GM19468 (cell line): ENCODE measurements around the gene QSOX1.
"Not testable (repeated sequence)": the region's sequence is repeated elsewhere in the genome, so short reads cannot be mapped to it uniquely, and the experiment has no call there.

Experiments
- ATAC-seq: cut with Tn5 transposase; IDR thresholded peaks from one replicate; pipeline ENCODE4 v1.9.1; 2021; ENCODE audit warnings: mild to moderate bottlenecking, moderate library complexity, moderate number of reproducible peaks; ENCODE audit not compliant: unreplicated experiment; ENCODE audit errors: extremely low read depth

QSOX1 gene

DNA sequence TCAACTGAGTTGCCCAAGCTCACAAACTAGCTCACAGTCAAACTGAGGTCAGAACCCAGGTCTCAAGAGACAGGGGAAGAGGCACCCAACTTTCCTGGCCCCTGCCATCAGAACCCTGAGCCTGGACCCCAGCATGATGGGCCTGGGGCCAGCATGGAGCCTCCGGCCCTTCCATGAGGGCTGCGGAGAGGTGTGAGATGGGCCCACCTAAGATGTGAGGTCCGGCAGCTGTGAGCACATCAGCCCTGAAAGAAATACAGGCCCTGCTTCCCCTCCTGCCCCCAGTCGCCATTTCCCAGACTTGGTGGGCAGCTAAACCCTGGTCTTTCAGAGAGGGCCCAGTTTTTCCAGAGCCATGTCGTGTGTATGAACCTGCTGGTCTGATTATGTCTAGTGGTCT lies 30.6 kb downstream of the QSOX1 start:
- no peak for ATAC-seq

DNA sequence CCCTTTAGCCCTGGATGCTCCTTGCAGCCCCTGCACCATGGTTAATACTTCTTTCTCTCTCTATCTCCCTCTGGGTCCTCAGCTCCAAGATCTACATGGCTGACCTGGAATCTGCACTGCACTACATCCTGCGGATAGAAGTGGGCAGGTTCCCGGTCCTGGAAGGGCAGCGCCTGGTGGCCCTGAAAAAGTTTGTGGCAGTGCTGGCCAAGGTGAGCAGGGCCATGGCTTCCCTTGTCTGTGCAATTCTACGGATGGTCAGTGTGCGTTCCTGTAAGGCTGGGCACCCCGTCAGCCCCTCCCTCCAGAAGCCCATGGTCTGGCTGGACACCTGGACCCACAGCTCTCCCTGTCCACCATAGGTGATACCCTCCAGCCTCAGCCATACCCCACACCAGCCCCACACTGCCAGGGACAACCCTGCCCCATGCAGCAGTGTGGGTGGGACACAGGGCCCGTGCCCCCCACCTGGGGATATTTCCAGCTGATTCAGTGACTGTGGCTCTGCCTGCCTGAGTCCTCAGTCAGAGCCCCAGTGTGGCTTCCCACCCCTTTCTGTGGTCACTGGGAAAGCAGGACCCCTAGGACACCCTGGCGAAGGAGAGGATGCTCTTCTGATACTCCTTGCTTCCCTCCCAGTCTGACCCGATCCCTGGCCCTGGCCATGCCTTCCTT lies 31.4 kb downstream of the QSOX1 start:
- no peak for ATAC-seq

DNA sequence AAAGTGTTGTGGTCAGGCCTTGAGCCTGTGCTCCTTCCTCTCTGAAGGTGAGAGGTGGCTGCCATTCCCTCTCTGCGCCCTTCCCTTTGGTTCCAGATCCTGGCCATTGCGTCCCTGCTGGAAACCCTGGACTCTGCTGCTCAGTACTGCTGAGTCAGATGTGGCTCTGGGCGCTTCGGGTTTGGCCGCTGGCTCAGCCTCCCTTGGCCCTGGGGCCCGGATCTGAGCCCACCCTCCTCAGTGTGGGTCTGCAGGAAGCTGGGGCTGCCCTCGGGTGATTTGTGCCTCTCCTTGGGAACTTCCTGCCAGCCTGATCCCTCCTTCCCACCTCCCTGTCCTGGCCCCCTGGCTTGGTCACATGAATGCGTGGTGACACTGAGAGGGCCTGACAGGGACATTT lies 32.2 kb downstream of the QSOX1 start:
- ATAC-seq, result no peak

DNA sequence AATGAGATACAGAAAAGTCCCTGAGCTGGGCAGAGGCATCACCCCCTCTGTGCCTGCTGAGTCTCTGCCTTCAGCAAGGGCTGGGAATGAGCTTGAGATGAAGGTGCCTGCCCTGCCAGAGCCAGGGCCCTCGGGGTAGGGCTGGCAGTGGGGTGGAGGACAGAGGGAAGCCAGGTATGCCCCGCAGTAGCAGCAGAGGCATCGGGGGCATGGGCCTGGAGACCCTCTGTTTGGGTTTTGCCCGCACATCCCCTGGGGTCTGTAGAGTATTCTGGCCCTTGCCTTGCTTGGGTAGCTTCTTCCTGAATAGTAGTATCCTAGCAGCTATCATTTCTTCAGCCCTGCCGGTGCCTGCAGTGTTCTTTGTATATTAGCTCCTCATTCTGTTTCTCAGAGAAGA lies 33.0 kb downstream of the QSOX1 start:
- ATAC-seq, result no peak

DNA sequence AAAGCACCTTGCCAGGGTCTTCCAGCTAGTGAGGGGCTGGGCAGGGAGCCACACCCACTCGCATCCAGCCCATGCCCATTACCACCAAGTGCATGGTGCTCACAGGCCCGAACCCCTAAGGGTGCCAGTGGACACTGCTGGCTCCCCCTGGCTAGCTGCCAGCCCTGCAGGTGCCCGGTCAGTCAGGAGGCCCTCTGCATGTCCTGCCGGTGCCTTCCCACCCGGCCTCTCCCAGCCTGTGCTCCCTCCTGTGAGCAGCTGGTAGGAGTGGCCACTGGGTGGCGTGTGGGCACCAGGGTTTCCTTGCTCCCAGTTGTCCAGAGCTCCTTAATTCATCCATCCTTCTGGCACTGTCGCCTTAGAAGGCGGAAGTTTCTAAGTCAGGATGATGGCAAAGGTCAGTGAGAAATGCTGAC lies 33.4 kb downstream of the QSOX1 start:
- ATAC-seq, result no peak

DNA sequence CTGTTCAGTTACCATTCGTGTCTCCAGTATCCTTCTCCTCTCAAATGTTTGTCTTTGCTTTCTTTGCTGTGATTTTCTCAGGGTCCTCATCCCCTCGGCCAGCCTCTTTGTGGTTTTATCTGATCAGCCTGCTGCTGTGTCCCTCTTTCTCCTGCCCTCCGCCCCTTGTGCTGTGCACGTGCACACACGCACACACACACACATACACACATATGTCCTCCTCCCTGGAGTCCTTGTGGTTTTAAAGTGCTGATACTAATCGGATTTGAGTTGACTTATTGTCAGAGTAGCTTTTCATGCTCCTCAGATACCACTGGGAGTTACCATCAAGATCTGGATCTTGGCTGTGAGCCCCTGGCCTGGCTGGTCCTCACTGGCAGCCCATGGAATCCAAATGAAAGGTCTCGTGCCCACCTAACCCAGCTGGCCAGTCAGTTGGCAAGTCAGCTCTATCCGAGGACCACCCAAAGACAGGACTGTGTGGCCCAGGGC lies 34.1 kb downstream of the QSOX1 start:
- no peak for ATAC-seq

DNA sequence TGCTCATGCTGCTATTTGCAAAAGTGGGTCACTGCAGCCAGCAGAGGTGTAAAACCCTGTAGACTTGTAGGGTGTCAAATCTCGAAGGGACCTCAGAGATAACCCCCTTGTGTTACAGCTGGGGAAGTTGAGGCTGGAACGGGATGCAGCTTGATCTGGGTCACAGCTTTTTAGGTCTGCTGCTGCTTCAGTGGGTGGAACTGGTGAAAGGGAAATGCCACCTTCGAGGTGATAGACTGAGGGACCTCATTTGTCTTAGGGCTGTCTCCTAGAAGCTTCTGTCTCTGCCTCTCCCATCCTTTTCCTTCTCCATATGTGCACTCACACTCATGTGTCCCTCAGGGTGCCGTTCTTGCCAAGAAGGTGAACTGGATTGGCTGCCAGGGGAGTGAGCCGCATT lies 35.4 kb downstream of the QSOX1 start:
- no peak for ATAC-seq

DNA sequence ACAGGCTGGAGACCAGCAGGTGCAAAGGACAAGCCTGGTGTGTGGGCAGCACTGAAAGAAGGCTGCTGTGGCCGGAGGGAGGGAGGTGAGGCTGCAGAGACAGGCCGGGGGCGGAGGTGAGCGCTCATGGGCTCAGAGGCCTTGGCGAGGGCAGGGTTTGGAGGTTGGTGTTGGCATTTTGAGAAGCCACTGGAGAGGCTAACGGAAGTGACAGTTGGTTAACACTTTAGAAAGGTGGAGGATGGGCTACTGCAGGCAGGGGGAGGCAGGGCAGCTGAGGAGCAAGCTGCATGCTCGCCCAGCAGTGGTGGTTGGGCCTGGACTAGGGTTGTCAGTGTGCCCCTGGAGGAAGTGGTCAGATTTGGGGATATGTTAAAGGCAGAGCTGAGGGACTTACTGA lies 37.5 kb downstream of the QSOX1 start:
- ATAC-seq, result no peak

DNA sequence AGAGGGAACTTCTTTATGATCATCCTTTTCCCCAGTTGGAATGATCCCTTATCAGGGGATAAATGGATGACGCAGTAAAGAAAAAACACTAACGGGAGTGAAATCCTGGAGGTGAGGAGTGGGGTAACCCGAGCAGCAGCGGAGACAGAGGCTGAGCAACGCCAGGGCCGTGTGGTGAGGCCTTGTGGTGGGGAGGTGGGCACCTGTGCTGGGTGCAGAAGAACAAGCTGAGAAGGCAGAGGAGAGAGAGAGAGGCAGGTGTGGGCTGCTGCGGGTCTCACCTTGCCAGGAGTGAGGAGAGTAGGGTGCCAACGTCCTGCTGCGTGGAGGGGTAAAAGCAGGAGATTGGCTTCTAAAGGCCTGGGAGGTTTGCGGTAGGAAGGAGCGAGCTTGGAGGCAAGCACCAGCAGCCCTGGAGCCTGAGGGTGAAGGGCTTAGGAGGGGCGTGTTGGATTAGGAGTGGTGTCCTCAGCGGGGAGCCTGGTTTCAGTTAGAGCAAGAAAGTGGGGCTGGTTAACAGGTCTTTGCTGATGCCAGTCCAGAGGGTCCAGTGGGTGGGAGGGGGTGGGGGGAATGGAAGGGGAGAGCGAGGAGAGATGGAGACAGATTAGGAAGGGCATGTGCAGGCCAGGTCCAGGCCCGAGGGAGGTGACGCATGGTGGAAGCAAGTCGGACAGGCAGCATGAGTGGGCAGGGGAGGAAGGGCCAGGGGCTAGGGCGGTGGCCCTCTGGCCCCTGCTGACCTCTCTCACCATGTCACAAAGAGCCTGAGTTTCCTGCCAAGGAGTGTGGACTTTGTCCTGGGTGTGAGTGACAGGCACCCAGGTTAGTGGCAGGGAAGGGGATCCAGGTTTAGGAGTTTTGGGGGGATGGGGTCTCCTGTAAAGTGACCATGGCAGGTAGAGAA lies 38.7 kb downstream of the QSOX1 start:
- no peak for ATAC-seq

DNA sequence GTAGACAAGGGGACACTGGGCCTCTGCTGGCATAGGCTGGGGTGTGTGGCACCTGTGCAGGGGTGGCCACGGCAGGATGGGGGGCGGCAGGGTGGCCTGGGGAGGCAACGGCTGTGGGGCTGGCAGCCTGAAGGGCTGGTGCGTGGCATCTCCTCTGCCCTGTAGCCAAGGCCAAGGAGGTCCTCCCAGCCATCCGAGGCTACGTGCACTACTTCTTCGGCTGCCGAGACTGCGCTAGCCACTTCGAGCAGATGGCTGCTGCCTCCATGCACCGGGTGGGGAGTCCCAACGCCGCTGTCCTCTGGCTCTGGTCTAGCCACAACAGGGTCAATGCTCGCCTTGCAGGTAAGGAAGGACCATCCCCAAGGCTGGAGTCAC lies 39.4 kb downstream of the QSOX1 start:
- ATAC-seq, result no peak

DNA sequence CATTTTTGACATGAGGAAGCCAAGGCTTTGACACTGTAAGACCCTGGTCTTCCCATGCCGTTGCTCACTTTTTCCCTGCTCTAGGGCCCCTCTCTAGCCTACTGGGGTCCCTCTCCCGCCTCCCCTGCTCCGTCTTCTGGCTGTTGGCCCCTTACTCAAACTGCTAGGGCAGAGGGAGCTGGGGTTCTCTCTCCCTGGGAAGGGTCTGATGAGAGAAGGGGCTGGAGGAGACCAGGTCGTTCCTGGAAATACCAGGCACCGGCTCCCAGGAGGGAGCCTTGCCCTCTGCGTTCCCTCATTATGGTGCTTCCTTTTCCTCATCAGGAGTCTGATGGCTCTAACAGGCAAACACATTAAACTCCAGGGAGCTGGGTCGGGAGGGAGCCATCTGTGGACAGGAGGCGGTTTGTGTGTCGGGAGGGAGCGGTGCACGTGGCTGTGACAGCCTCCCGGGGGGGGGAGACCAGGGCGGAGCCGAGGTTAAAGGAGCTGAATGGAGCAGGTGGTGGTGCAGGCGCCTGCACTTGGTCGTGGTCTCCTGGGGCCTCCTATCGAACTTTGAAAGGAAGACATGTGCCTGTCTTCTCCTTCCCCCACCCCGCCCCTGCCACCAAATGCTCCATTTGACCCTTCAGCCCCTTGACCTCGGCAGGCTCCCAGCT lies 40.0 kb downstream of the QSOX1 start:
- ATAC-seq, result no peak

DNA sequence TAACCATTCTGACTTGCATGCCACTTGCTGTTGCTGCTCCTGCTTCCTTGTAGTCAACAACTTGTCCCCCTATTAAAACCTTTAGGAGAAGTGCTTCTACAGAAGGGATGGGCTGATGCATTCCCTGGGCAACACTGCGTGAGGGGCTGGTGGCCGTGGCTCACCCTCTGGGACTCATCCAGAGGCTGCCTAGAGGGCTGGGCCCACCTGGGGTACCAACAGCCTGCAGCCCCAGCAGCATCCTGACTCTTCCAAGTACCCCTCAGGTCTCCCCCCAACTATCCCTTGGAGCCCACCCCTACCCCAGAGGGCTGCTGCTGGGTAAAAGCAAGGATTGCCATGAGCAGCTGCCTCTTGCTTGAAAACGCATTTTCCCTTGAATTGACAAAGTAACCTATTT lies 40.7 kb downstream of the QSOX1 start:
- ATAC-seq, result no peak

DNA sequence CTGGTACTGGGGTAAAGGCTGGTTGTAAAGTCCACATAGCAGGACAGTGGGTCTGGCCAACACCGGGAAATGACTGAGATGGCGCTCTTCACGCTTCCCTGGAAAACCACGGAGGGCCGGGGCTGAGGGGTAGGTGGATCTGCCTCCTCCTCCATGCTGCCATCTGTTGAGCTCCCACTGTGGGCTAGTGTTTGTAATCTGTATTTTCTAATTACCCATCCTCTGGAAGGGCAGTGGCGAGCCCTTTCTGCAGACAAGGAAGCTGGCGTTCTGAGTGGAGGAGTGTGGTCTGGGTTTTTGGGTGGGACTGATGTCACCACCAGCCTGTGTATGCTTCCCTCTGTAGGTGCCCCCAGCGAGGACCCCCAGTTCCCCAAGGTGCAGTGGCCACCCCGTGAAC lies 41.2 kb downstream of the QSOX1 start:
- ATAC-seq, result no peak

DNA sequence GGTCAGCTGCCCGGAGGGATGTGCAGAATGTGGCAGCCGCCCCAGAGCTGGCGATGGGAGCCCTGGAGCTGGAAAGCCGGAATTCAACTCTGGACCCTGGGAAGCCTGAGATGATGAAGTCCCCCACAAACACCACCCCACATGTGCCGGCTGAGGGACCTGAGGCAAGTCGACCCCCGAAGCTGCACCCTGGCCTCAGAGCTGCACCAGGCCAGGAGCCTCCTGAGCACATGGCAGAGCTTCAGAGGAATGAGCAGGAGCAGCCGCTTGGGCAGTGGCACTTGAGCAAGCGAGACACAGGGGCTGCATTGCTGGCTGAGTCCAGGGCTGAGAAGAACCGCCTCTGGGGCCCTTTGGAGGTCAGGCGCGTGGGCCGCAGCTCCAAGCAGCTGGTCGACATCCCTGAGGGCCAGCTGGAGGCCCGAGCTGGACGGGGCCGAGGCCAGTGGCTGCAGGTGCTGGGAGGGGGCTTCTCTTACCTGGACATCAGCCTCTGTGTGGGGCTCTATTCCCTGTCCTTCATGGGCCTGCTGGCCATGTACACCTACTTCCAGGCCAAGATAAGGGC lies 41.9 kb downstream of the QSOX1 start:
- ATAC-seq, result no peak

DNA sequence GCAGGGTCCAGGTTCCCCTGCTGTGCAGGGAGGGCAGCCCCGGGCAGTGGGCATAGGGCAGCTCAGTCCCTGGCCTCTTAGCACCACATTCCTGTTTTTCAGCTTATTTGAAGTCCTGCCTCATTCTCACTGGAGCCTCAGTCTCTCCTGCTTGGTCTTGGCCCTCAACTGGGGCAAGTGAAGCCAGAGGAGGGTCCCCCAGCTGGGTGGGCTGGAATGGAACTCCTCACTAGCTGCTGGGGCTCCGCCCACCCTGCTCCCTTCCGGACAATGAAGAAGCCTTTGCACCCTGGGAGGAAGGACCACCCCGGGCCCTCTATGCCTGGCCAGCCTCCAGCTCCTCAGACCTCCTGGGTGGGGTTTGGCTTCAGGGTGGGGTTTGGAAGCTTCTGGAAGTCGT lies 42.6 kb downstream of the QSOX1 start:
- no peak for ATAC-seq

DNA sequence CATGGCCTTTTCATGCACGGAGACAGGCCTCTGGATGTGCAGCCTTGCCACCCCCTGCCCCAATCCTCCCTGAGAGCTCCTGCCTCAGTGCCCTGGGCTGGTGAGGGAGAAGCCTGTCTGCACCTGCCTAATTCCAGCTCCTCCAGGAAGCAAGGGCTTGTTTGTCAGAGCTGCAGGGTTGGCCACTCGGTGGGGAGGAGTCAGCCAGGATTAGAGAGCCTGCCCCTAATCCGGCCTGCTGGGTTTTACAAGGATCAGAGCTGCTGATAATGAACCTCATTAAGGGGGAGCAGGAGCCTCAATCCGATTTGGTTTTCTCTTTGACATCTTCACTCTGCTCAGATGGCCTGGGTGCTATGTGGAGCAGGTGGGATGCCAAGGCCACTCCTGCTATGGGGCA lies 43.5 kb downstream of the QSOX1 start:
- ATAC-seq, result no peak

DNA sequence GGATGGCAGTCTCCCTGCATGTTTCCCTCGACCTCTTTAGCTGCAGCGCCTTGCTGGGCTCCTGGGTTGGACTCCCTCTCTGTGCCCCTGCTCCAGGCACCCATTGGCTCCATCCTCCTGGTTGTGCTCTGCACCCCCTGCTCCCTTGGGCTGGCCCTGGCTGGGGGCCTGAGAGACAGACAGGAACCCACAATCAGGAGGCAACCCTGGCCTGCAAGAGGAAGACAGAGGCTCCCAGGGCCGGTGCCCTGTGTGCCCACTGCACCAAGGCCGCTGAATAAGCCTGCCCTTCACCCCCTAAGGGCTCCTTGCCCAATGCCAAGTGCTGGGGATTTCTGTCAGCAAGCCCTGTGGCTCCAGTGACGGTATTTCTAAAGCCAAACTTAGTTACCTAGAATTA lies 43.9 kb downstream of the QSOX1 start:
- ATAC-seq, result no peak

DNA sequence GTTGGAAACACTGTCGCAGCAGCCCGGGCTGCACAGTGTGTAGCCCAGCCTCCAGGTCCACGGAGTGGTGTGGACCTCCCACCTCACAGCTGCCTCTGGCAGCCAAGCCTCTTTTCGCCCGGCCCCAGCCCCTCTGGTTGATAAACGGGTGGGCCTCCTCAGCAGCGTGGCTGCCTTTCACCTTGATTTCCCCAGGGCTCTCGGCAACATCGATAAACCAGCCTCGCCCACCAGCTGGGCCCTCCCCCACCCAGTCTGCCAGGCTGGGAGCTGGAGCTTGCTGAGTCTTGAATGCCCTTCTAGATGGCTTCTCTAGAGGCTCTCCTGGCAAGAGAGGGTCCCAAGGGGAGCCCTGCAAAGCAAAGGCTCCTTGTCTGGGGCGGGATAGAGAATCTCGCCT lies 44.3 kb downstream of the QSOX1 start:
- ATAC-seq, result no peak

DNA sequence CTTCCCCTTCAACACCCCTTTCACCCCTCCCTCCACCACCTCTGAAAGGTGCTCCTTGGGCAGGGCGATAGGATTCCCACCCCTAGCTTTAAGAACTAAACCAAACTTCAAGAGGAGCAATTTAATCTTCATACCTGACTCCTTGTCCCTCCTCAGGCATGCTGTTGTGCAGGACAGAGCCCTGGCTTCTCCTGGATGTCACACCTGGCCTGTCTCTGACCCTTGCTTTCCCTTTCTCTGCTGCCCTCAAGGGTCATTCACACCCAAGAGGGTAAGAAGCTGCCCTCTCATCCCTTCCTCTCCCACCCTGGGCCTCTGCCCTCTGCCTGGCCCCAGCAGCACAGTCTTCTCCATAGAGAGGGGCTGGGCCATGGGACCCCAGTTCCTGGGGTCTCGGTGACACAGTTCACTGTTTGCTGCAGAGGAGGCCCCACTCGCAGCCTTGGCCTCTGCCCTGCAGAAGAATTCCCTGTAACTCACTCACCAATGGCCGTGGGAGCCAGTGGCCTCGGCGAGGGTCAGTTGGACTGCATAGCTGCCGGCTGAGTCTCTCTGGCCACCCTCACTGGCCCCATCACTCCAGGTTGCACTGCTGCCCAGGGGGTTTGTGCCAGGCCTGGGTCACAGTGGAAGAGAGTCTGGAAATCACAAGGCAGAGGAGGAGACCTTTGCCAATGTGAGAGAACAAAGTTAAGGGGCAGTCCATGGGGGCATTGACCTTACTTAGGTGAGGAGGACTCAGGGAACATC lies 47.0 kb downstream of the QSOX1 start:
- no peak for ATAC-seq

DNA sequence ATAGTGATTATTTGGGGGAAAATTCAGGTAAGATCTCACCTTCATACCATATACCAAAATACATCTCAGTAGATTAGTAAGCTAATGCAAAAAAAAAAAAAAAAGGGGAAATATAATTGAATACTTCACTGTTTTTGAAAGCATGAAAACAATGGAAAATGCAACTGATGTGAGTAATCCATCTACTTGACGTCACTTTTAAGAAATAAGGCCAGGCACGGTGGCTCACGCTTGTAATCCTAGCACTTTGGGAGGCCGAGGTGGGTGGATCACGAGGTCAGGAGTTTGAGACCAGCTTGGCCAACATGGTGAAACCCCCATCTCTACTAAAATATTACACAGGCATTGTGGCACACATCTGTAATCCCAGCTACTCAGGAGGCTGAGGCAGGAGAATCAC lies 47.9 kb downstream of the QSOX1 start:
- ATAC-seq, result not testable (repeated sequence)
